Left lung (tissue), 10 donors: ENCODE data around the gene GALNT15. TPM values are rescaled to one million over a fixed set of nuclear protein-coding genes. Genes with fewer than 3 reads are reported as not detected.

Experiments
- ATAC-seq: fragments of 200-7000 bp; cut with Tn5 transposase; one replicate; pipeline ENCODE4 v1.9.1; 2020; ENCODE audit warnings: moderate library complexity
- DNase-seq, 4 donors: peaks; one replicate each; pipeline ENCODE4 v3.0.0-alpha.2; 2013 to 2020
- H3K27ac ChIP-seq, 2 donors: fragments of 200-600 bp; sonication (generic) in 1 of 2; one replicate each; pipeline versions ENCODE4 v1.5.0 to v1.8.0; 2020 to 2021
- H3K27me3 ChIP-seq, 2 donors: fragments of 200-600 bp; sonication (generic) in 1 of 2; one replicate each; pipeline versions ENCODE4 v1.5.0 to v1.8.0; 2020 to 2021
- H3K36me3 ChIP-seq, 2 donors: fragments of 200-600 bp; sonication (generic) in 1 of 2; one replicate each; pipeline versions ENCODE4 v1.5.0 to v1.8.0; 2020 to 2021
- H3K4me1 ChIP-seq, 2 donors: fragments of 200-600 bp; one replicate each; pipeline ENCODE4 v1.8.0; 2021
- H3K4me3 ChIP-seq, 2 donors: fragments of 200-600 bp; sonication (generic) in 1 of 2; one replicate each; pipeline versions ENCODE4 v1.5.0 to v1.8.0; 2020 to 2021; ENCODE audit warnings: mild to moderate bottlenecking in 1 of 2
- H3K9me3 ChIP-seq, 2 donors: fragments of 200-600 bp; sonication (generic) in 1 of 2; one replicate each; pipeline versions ENCODE4 v1.5.0 to v1.8.0; 2020 to 2021
- CTCF ChIP-seq, 2 donors: fragments of 200-600 bp; sonication (generic) in 1 of 2; IDR thresholded peaks; one replicate each; pipeline versions ENCODE4 v1.5.0 to v1.8.0; 2021; ENCODE audit warnings: antibody characterized with exemption in 2 of 2
- intact Hi-C, 2 donors: fragments of 100-400 bp; cut with DNase I; formaldehyde crosslinking; loops; one replicate each; pipeline versions ENCODE4 v1.11.2 to v1.14.2; 2022
- polyA plus RNA-seq, 6 donors: library from polyadenylated mRNA; unstranded; fragments of 120-200 nt; gene quantifications; one replicate each; pipeline ENCODE4 v1.2.1, GENCODE V29; 2013; ENCODE audit not compliant: insufficient read length in 6 of 6
- total RNA-seq, 2 donors: library from RNA; stranded (reverse); fragmentation: NEBNext Ultra II Directional; extraction: Animal tissue kit (Norgen Biotek cat#: 25700); gene quantifications; one replicate each; pipeline ENCODE4 v1.2.1, GENCODE V29; 2021
- donor health status: DM: no; HTN: yes; CAD: no.
- donor health status: DM: no; HTN: no; CAD: no.

Gene GALNT15
- total and polyA plus RNA-seq, 8 donors = 0.98 to 4.5 (median 1.9) TPM

GRCh38 chr3:16182183-16182582, 7.7 kb downstream of the GALNT15 start:
- H3K27ac ChIP-seq = no peak overlapping the region
- DNase-seq (no peak), ATAC-seq (no peak)
- H3K4me1 ChIP-seq = peaks cover 3 to 15% of the 10 kb centered on the region in 2 donors
- intact Hi-C loops = loop anchor here in 1 of 2 donors (5.0 kb wide), 1 partner anchor 130 kb away; no protein-coding TSS in a partner anchor
- H3K27me3 ChIP-seq = no peaks in the 10 kb centered on the region
- H3K4me3 ChIP-seq = no peak overlapping the region
- no peaks in the 10 kb centered on the region for H3K36me3 ChIP-seq
- TF ChIP-seq CTCF (IDR thresholded peaks at IDR 0.05) = no peak
- no peaks in the 10 kb centered on the region for H3K9me3 ChIP-seq

GRCh38 chr3:16182612-16183011, 8.1 kb downstream of the GALNT15 start:
- intact Hi-C loops = loop anchor here in 1 of 2 donors (5.0 kb wide), 1 partner anchor 130 kb away; no protein-coding TSS in a partner anchor
- Histone ChIP-seq H3K9me3 (no peaks in the 10 kb centered on the region), H3K36me3 (no peaks in the 10 kb centered on the region), H3K27ac (no peak overlapping the region), H3K27me3 (no peaks in the 10 kb centered on the region), H3K4me3 (no peak overlapping the region), H3K4me1 (peaks cover 3 to 15% of the 10 kb centered on the region in 2 donors)
- no peak for TF ChIP-seq CTCF (IDR thresholded peaks at IDR 0.05)
- ATAC-seq (no peak), DNase-seq (no peak)

GRCh38 chr3:16183082-16183481, 8.6 kb downstream of the GALNT15 start:
- intact Hi-C loops = loop anchor here in 1 of 2 donors (5.0 kb wide), 1 partner anchor 131 kb away; no protein-coding TSS in a partner anchor
- H3K27me3 ChIP-seq = no peaks in the 10 kb centered on the region
- no peak overlapping the region for H3K4me3 ChIP-seq
- H3K27ac ChIP-seq = no peak overlapping the region
- H3K36me3 ChIP-seq = no peaks in the 10 kb centered on the region
- DNase-seq = no peak
- peaks cover 2 to 15% of the 10 kb centered on the region in 2 donors for H3K4me1 ChIP-seq
- H3K9me3 ChIP-seq = no peaks in the 10 kb centered on the region
- ATAC-seq = no peak
- no peak for TF ChIP-seq CTCF (IDR thresholded peaks at IDR 0.05)

- no peaks in the 10 kb centered on the region for H3K27me3 ChIP-seq
- H3K4me1 ChIP-seq = peaks cover 0 to 15% of the 10 kb centered on the region in 2 donors
- no peak overlapping the region for H3K27ac ChIP-seq
- intact Hi-C loops = loop anchor here in 1 of 2 donors (5.0 kb wide), 1 partner anchor 131 kb away; no protein-coding TSS in a partner anchor
- no peak overlapping the region for H3K4me3 ChIP-seq
- H3K9me3 ChIP-seq = no peaks in the 10 kb centered on the region
- ATAC-seq (peak; percentile 53), DNase-seq (no peak)
- no peak for TF ChIP-seq CTCF (IDR thresholded peaks at IDR 0.05)
- no peaks in the 10 kb centered on the region for H3K36me3 ChIP-seq
Measured at GRCh38 chr3:16183601-16184270, 9.3 kb downstream of the GALNT15 start.

- Histone ChIP-seq H3K4me1 (peaks cover 0 to 8% of the 10 kb centered on the region in 2 donors), H3K27me3 (no peaks in the 10 kb centered on the region), H3K4me3 (no peak overlapping the region), H3K27ac (no peak overlapping the region), H3K36me3 (no peaks in the 10 kb centered on the region), H3K9me3 (no peaks in the 10 kb centered on the region)
- intact Hi-C loops = no loop called here
- ATAC-seq (no peak), DNase-seq (no peak)
- TF ChIP-seq CTCF (IDR thresholded peaks at IDR 0.05) = no peak
Measured at GRCh38 chr3:16186086-16186485, 11.6 kb downstream of the GALNT15 start.
